Measurements from ENCODE around the gene SLC25A47.

GRCh38 chr14:100286484-100287191 lies 36.5 kb upstream of the SLC25A47 start:
- no peak for TF ChIP-seq CTCF (IDR thresholded peaks at IDR 0.05; ENCODE audit: low read length)
- no peak for TF ChIP-seq EZH2 (optimal IDR thresholded peaks at IDR 0.05; ENCODE audit: low read depth, low read length)
- TF ChIP-seq EZH2phosphoT487 (IDR thresholded peaks at IDR 0.05; ENCODE audit: low read length) = no peak

Data from MM.1S (cell line).